BJ (cell line): ENCODE data around the gene LYPD6B. TPM values are rescaled to one million over a fixed set of nuclear protein-coding genes. Genes with fewer than 3 reads are reported as not detected.

Experiments used
- CTCF ChIA-PET: fragments of 350-600 bp; formaldehyde crosslinking; extraction: SDS; loops from one replicate; lab custom pipeline; 2021; ENCODE audit warnings: antibody characterized with exemption, inconsistent platforms; lab: Yijun Ruan, JAX
- POLR2A ChIA-PET: fragments of 300-600 bp; sonication (Branson Sonifier 250); formaldehyde crosslinking; extraction: SDS; loops from one replicate; lab custom pipeline; 2021; ENCODE audit warnings: antibody characterized with exemption; lab: Charles Lee
- DNase-seq: peaks from one replicate; pipeline ENCODE4 v3.0.0-alpha.2; 2011; ENCODE audit warnings: low read depth
- H3K27me3 ChIP-seq: 2 replicates; pipeline ENCODE4 v1.6.0; 2011; ENCODE audit warnings: low read length; ENCODE audit not compliant: control insufficient read depth, insufficient read depth
- H3K36me3 ChIP-seq: 2 replicates; pipeline ENCODE4 v1.5.1; 2011; ENCODE audit warnings: low read length; ENCODE audit not compliant: control insufficient read depth, insufficient read depth
- H3K4me3 ChIP-seq: 2 replicates; pipeline ENCODE4 v1.5.1; 2011; ENCODE audit warnings: low read depth, mild to moderate bottlenecking, control low read depth, low read length
- CTCF ChIP-seq: IDR thresholded peaks from 2 replicates; pipeline ENCODE4 v1.5.1; 2011; ENCODE audit warnings: low read depth, mild to moderate bottlenecking, control low read depth, inconsistent platforms, low read length, moderate library complexity; ENCODE audit not compliant: insufficient read depth
- polyA plus RNA-seq: library from polyadenylated mRNA; depleted of rRNA; stranded (reverse); fragments of >200 nt; gene quantifications from 2 replicates; pipeline ENCODE4 v1.2.3, GENCODE V29; 2011

Gene LYPD6B
- polyA plus RNA-seq, 1 experiment = 19.1 TPM

GRCh38 chr2:149119368-149119767 is 80.9 kb downstream of the LYPD6B start:
- ChIA-PET POLR2A (interaction anchor here (0.6 kb wide), 1 partner anchor 45 kb away, joined by 5 read pairs; no protein-coding TSS in a partner anchor), CTCF (interaction anchor here (1.0 kb wide), 1 partner anchor 11 kb away, joined by 3 read pairs; no protein-coding TSS in a partner anchor)
- Histone ChIP-seq H3K27me3 (no peaks in the 10 kb centered on the region), H3K4me3 (no peak overlapping the region), H3K36me3 (no peaks in the 10 kb centered on the region)
- no peak for DNase-seq
- no peak for TF ChIP-seq CTCF

GRCh38 chr2:149122516-149122915 is 84.0 kb downstream of the LYPD6B start:
- no peak for TF ChIP-seq CTCF
- DNase-seq = no peak
- ChIA-PET CTCF (no interaction called here), POLR2A (no interaction called here)
- no peaks in the 10 kb centered on the region for H3K36me3 ChIP-seq
- no peaks in the 10 kb centered on the region for H3K27me3 ChIP-seq
- H3K4me3 ChIP-seq = no peak overlapping the region

- CTCF ChIA-PET = no interaction called here
- no peak for TF ChIP-seq CTCF
- POLR2A ChIA-PET = no interaction called here
Observed at GRCh38 chr2:149125031-149125725, 86.7 kb downstream of the LYPD6B start.

GRCh38 chr2:149129433-149129832 is 90.9 kb downstream of the LYPD6B start:
- Histone ChIP-seq H3K4me3 (no peak overlapping the region), H3K36me3 (no peaks in the 10 kb centered on the region), H3K27me3 (no peaks in the 10 kb centered on the region)
- ChIA-PET CTCF (interaction anchor here (0.6 to 0.8 kb wide), 2 partner anchors 13 to 310 kb away, joined by 3 read pairs; no protein-coding TSS in a partner anchor), POLR2A (no interaction called here)
- DNase-seq = no peak
- no peak for TF ChIP-seq CTCF

More at GRCh38 chr2:149125031-149125725, 86.7 kb downstream of the LYPD6B start:
- Histone ChIP-seq H3K27me3 (no peaks in the 10 kb centered on the region), H3K36me3 (no peaks in the 10 kb centered on the region), H3K4me3 (no peak overlapping the region)
- no peak for DNase-seq

GRCh38 chr2:149132339-149132738 is 93.8 kb downstream of the LYPD6B start:
- Histone ChIP-seq H3K4me3 (no peak overlapping the region), H3K36me3 (no peaks in the 10 kb centered on the region), H3K27me3 (no peaks in the 10 kb centered on the region)
- no peak for DNase-seq
- CTCF ChIA-PET = no interaction called here
- no peak for TF ChIP-seq CTCF
- POLR2A ChIA-PET = no interaction called here
